Measurements from ENCODE around the gene MFF.
"Not testable (repeated sequence)": the region's sequence is repeated elsewhere in the genome, so short reads cannot be mapped to it uniquely, and the experiment has no call there.

The MFF gene

DNA sequence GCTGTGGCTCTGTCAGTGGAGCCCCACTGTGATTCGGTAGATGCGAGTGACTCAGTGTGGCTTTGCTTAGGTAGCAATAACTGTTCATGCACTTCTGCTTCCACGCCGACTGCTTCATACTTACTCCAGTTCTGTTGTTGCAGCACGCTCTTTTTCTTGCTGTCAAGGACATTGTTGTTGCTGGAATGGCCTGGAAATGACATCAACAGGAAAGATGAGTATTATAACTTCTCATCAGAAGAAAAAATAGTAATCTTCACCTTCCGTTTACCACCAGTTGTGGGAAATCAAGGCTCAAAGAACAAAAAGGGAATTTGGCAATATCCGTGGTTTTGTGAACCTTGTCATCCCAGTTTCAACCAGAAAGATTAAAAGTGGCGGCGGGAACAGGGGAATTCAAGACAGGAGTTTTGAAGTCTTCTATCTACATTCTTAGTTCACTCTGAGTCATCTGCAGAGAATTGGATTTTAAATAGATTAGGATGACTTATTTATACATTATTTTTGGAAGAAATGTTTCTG, 45.8 kb downstream of the MFF start:
- no peak overlapping the region for H3K4me3 ChIP-seq (ENCODE audit: low read depth, low read length)
- peak; percentile 73 for DNase-seq (ENCODE audit: low read depth)

DNA sequence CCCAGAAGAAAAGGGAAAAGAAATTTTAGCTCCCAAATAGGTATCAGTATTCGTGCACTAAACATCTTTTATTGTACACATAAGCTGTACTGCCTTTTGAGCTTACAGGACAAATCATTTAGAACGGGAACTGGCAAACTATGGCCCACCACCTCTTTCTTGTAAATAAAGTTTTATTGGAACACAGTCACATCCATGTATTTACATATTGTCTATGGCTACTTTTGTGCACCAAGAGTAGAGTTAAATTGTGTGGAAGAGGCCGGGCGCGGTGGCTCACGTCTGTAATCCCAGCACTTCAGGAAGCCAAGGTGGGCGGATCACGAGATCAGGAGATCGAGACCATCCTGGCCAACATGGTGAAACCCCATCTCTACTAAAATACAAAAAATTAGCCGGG, 48.3 kb downstream of the MFF start:
- DNase-seq (ENCODE audit: low read depth): no peak

DNA sequence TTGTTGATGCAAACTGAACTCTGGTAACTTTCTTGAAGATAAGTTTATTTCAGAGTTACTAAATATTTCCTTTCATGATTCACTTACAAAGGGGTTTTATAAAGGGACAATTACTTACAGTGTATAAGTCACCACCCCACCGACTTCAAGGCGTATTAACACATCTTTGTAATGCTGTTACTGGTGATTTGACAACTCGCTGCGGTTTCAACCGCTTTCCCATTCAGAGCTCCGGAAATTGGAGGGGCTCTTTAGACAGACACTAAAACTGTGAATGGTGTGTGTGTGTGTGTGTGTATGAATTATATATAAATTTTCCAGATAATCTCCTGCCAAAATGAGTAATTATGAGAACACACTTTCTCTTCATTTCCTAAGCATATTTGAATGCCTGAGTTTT, 49.1 kb downstream of the MFF start:
- DNase-seq (ENCODE audit: low read depth): no peak
- H3K4me3 ChIP-seq (ENCODE audit: low read depth, low read length): no peak overlapping the region

More for the DNA sequence above, 48.3 kb downstream of the MFF start:
- no peak overlapping the region for H3K4me3 ChIP-seq (ENCODE audit: low read depth, low read length)

DNA sequence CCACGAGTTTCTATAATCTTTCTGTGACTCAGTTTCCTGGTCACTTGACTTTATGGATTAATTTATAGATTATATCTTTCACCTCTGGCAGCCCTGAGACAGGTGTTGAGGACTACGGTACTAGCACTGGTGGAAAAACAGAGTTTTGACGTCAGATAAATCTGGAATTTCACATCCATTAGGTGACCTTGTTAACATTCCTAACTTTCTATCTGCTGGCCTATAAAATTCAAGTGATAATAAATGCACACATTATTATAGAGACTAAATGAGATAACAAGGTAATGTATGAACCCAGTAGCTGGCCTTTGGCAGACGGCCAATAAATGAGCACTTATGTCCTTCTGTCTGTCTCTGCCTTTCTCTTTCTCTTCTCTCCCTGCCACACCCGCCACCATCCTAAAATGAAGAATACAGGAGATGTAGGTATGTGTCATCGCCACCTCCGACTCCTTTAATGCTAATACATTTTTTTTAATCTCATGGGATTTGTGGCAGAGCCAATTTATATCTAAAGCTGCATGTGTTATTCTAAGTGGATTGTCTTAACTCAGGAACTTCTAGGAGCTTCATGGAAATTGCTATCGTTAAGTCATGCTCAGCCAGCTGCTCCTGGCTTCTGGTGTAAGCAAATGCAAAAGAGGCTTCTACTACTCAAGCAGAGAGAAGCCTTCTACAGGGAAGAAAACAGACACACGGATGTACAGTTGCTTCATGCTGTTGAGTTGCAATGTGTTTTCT, 51.8 kb downstream of the MFF start:
- no peak overlapping the region for H3K4me3 ChIP-seq (ENCODE audit: low read depth, low read length)
- no peak for DNase-seq (ENCODE audit: low read depth)

DNA sequence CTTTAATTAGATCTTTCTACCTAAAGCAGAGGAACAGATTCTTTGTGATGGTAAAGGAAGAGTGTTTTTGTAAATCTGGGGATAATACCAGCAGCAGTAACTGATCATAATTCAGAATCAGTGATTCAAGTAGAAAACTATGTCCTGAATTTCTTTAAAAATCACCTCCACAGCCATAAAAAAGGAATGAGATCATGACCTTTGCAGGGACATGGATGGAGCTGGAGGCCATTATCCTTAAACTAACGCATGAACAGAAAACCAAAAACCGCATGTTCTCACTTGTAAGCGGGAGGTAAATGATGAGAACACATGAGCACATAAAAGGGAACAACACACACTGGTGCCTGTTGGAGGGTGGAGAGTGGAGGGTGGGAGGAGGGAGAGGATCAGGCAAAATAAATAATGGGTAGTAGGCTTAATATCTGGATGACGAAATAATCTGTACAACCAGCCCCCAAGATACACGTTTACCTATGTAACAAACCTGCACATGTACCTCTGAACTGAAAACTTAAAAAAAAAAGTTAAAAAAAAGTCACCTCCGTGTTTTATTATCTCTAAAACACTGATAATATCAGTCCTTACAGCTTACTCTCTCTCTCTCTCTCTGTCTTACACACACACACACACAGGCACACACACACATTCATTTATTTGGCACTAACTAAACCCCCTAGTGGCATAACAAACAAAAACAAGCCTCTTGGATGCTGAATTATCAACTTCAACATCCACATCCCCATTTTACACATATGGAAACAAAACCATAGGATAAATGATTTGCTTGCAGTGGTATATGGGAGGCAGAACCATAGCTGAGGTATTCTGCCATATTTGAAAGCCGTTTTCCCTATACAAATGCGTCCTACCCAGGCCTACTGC, 52.7 kb downstream of the MFF start:
- no peak overlapping the region for H3K4me3 ChIP-seq (ENCODE audit: low read depth, low read length)

DNA sequence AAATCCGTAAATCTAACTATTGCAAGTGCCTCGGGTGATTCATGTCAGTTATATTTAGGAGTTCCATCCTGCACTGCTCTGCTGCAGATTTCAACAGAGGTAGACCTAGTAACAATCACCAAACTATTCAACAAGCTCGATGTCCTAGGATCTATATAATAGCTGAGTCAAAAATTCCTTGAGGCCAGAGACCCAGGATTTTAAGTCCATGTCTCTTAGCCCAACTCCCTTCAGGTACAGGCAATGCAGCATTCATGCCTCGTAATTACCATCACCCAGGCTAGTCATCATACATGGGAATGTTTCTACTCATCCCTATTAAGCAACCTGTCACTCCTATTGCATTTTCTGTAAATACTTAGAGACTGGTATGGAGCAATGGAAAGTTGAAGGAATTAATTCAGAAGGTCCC, 53.3 kb downstream of the MFF start:
- no peak for DNase-seq (ENCODE audit: low read depth)
- no peak overlapping the region for H3K4me3 ChIP-seq (ENCODE audit: low read depth, low read length)

More for the DNA sequence above, 52.7 kb downstream of the MFF start:
- DNase-seq (ENCODE audit: low read depth): no peak

DNA sequence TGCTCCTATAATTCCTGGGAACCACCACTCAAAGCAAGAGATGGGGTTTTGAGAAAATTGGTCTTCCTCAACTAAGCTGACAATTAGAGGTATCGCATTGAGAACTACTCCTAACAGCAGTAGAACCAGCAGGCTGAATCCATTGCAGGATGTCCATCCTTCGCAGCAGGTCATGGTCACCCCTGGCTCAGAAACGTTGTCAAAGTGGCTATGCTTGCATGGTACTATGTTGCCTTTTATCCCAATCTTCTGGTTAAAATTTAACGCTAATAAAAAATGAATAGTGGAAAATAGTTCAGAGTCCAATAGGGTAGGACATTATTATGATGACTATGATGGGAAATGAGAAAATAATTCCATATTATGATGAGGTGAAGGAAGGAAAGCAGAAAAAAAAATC, 54.0 kb downstream of the MFF start, which contains the start of gene TM4SF20:
TM4SF20 (minus strand) TSS at position 212 of the 400 bp plus-strand sequence; CDS start at position 174, 38 bp downstream.
- no peak for DNase-seq (ENCODE audit: low read depth)
- H3K4me3 ChIP-seq (ENCODE audit: low read depth, low read length): no peak within 1 kb of the TSS

DNA sequence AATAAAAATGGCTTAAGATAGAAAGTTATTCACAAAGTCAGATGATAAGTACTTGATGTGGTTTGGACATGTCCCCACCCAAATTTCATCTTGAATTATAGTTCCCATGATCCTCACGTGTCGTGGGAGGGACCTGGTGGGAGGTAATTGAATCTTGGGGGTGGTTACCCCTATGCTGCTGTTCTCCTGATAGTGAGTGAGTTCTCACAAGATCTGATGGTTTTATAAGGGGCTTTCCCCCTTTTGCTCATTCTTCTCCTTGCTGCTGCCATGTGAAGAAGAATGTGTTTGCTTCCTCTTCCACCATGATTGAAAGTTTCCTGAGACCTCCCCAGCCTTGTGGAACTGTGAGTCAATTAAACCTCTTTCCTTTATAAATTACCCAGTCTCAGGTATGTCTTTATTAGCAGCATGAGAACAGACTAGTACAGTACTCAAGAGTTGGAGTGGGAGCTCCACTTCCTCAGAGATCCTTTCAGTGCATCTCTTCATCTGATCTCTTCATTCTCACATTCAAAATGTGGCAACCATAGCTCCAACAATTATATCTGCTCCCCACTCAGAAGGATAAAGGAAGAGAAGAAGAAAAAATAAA, 57.3 kb downstream of the MFF start:
- not testable (repeated sequence) for DNase-seq (ENCODE audit: low read depth); H3K4me3 ChIP-seq (ENCODE audit: low read depth, low read length)

DNA sequence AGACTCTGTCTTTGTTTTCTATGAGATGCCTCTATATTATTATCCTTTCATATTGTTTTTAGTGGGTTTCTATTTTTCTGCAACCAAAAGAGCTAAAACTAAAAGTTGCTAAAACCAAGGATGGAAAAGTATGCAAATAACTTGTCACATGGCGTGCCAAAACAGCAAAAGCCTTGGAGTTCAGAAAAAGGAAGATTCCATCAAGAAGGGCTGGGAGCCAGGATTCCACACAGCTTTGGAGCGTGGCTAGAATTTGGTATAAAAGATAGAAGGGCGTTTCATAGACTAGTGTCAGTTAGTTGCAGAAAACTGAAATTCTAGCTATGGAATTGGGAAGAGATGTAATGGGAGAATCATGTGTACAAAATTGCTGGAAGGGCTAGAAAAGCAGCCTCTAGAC, 58.6 kb downstream of the MFF start:
- DNase-seq (ENCODE audit: low read depth): no peak
- H3K4me3 ChIP-seq (ENCODE audit: low read depth, low read length): no peak overlapping the region

DNA sequence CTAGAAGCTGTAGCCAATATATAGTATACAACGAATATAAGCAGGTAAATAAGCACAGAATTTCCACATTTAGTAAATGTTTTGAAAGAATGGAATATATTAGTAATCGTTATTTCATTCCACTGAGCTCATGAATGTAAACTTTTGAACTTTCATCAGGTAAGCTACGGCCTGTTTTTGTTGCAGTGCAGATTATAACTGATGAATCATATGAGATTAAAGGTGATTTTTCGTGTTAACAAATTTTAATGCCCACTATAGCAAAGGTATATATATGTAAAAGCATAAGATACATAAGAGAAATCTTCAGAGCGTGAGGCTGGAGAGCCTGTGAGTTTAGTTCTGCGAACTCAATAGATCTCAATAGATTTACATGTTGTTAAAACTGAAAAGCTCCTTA, 61.6 kb downstream of the MFF start:
- no peak overlapping the region for H3K4me3 ChIP-seq (ENCODE audit: low read depth, low read length)
- no peak for DNase-seq (ENCODE audit: low read depth)

DNA sequence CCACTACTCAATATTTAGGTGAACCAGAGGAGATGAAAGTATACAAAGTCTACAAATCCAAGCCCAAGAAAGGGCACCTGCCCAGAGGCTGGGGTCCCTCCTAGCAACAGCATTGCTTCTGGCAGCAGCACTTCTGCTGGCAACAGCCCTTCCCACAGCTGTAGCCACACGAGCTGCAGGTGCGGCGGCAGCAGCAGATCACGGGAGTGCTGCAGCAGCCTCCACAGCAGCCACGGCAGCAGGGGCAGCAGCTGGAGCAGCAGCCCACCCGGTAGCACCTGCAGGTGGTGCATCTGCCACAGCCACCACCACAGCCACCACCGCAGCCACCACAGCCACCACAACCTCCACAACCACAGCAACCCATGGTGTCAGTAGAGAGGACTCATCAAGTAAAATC, 62.5 kb downstream of the MFF start, which contains the start of gene SCYGR1:
SCYGR1 (minus strand) TSS at position 367 of the 400 bp plus-strand sequence; CDS start at position 367, 0 bp downstream.
- not testable (repeated sequence) for H3K4me3 ChIP-seq (ENCODE audit: low read depth, low read length); DNase-seq (ENCODE audit: low read depth)

DNA sequence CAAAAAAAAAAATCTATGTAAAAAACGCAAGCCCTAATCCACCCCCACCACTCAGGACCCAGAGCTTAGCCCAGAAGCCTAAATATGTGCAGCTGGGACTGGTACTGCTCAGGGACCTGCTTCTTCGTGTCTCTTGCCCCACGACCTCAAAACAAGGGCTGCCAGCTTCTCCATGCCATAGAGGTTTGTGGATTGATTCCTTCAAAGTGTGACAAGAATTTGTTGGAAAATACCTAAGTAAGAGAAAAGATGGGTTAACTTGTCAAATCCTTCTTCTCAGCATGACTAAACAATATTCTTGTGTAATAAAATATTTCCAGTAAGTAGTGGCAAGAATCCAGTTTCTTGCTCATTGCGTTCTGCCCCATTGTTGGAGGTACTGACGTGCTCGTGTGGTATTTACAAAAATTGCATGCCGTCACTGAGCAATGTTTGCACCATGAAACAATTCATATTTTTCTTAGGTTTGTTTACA, 63.5 kb downstream of the MFF start:
- peak; percentile 77 for DNase-seq (ENCODE audit: low read depth)
- no peak overlapping the region for H3K4me3 ChIP-seq (ENCODE audit: low read depth, low read length)

DNA sequence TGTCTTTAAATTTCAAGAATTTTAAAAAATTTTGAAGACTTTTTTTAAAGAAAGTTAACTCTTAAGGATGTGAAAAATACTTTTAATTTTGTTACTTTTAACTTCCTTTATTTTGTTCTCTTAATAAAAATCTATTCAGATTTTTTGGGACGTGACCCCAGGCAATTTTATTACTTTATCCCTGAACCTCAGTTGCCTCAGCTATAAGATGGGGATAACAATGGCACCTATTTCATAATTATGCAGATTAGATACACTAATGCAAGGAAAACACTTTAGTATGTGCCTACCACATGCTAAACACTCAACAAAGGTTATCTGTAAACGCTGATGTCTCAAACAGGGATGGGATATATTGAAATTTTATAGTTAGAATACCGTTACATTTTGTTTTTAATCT, 64.2 kb downstream of the MFF start:
- no peak for DNase-seq (ENCODE audit: low read depth)
- H3K4me3 ChIP-seq (ENCODE audit: low read depth, low read length): no peak overlapping the region

DNA sequence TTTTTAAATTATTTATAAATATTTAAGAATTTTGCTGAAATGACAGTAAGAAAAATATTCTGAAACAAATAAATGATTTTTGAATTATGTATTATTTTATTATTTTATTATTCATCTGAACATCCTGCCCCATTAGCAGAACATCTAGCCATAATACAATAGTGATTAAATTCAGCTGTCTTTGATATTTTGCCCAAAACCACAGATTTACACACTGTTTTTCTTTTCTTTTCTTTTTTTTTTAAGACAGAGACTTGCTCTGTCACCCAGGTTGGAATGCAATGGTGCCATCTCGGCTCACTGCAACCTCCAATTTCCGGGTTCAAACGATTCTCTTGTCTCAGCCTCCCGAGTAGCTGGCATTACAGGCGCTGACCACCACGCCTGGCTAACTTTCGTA, 64.6 kb downstream of the MFF start:
- no peak for DNase-seq (ENCODE audit: low read depth)
- H3K4me3 ChIP-seq (ENCODE audit: low read depth, low read length): no peak overlapping the region

DNA sequence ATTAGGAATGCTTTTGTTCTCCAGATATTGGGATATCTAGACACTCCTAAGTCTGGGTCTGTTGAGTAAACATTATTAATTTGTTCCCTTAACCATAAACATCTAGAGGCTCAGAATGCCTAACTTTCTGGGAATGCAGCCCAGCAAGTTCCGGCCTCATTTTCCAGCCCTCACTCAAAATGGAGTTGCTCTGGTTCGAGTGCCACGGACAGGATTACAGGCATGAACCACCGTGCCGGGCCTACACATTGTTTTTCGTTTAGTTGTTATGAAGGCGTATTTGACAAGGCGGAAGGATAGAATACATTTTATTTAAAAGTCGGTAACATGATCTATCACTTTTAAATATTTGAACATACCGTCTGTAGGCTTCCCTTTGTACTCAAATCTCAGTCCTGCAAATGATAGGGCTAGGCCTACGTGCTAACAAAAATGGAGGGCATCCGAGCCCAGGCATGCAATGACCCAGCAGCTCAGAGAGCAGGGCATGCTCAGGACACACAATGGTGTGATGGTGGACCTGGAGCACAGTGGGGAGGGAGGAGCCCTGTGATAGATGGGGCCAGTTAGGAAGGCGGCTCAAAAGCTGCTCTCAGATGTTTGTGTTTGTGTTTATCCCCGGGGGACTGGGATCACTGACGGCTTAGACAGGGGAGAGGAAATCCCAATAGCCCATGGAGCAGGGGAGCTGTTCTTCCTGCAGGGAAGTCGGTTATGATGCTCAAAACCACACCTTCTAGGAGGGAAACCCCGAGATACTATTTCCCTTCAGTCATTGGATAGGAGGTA, 65.6 kb downstream of the MFF start:
- DNase-seq (ENCODE audit: low read depth): no peak

DNA sequence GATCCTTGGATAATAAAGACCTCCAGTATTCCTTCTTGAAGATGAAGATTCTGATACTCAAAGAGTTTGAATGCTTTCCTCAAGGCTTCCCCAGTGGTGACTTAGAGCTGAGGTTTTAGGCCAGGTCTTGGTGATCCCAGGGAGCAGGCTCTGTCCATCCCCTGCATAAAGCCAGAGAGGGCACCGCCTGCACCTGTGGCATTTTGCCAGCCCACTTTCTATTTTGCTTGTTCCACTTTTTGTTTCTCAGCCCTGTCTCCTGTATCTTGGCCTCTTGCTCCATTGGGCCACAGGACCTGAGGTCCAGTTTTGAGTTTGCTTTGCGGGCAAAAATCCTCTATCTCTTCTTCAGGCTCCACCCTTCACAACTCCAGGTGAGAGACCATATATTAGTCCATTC, 69.3 kb downstream of the MFF start:
- no peak for DNase-seq (ENCODE audit: low read depth)
- no peak overlapping the region for H3K4me3 ChIP-seq (ENCODE audit: low read depth, low read length)

More for the DNA sequence above, 65.6 kb downstream of the MFF start:
- H3K4me3 ChIP-seq (ENCODE audit: low read depth, low read length): no peak overlapping the region

DNA sequence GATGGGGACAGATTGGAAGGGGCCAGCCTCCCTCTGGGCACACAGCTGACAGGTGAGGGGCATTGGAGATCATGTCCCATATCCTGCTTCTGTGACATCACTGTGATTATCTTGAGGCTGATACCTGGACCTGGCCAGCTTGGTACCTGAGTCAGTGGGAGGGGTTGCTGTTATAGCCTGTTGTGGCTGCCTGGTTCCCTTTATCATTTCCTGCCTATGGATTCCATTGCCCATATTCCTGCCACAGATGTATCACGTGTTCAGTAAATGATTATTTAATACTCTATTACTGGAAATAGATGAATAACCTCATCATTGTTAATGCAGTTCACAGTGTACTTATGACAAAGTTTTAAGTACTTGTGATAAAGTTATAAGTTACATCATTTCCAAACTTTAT, 70.5 kb downstream of the MFF start:
- DNase-seq (ENCODE audit: low read depth): no peak
- no peak overlapping the region for H3K4me3 ChIP-seq (ENCODE audit: low read depth, low read length)

DNA sequence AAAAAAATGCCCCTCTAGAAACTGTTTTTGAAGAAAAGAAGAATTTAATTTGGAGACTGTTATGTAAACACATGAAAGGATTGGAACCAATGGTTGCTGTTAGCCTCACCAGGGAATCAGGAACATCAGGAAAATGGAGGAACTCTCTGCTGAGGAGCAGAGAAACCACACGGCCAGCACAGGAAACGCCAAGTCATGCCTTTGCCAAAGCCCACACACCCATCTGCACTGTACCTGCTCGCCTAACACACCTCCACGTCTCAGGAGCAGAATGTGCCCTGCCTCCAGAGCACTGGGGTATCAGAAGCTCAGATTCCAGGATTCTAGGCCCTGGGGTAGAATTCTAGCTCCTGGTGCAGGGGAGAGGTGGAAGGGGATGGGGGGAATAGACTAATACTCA, 72.5 kb downstream of the MFF start:
- H3K4me3 ChIP-seq (ENCODE audit: low read depth, low read length): no peak overlapping the region
- no peak for DNase-seq (ENCODE audit: low read depth)

Data from skeletal muscle cell (primary cell).